Hepatocyte (in vitro differentiated cells): Measurements from ENCODE around the gene RHEX.

ENCODE experiments used
- EZH2 ChIP-seq: fragments of 200-600 bp; sonication (generic); IDR thresholded peaks from 2 replicates; pipeline ENCODE4 v1.6.1; 2016; ENCODE audit warnings: antibody characterized with exemption, mild to moderate bottlenecking, borderline replicate concordance
- EZH2phosphoT487 ChIP-seq: fragments of 200-600 bp; sonication (generic); IDR thresholded peaks from one replicate; pipeline ENCODE4 v1.6.1; 2018; ENCODE audit warnings: antibody characterized with exemption, mild to moderate bottlenecking, low read depth, moderate library complexity; ENCODE audit not compliant: unreplicated experiment, severe bottlenecking
- TF ChIP-seq, protein P1 (sequence below): fragments of 200-600 bp; sonication (generic); IDR thresholded peaks from 2 replicates; pipeline ENCODE4 v1.5.1; 2016; ENCODE audit warnings: antibody characterized with exemption, mild to moderate bottlenecking; ENCODE audit not compliant: poor library complexity

DNA sequence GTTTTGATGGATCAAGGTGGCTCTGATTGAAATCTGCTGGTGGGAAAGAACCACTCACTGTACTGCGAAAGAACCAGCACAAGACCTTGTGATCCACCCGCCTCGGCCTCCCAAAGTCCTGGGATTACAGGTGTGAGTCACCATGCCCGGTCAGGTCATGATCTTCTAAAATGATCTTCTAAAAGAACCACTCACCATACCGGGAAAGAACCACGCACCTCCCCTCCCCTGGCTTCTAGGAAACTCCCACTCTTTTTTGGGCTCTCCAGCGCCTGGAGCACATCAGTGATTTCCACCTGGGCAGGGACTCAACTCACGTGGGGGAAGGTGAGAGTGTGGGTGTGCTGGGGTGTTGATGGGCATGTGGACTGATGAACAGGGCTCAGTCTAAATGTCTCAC is 41.9 kb upstream of the RHEX start:
- TF ChIP-seq, protein P1, sequence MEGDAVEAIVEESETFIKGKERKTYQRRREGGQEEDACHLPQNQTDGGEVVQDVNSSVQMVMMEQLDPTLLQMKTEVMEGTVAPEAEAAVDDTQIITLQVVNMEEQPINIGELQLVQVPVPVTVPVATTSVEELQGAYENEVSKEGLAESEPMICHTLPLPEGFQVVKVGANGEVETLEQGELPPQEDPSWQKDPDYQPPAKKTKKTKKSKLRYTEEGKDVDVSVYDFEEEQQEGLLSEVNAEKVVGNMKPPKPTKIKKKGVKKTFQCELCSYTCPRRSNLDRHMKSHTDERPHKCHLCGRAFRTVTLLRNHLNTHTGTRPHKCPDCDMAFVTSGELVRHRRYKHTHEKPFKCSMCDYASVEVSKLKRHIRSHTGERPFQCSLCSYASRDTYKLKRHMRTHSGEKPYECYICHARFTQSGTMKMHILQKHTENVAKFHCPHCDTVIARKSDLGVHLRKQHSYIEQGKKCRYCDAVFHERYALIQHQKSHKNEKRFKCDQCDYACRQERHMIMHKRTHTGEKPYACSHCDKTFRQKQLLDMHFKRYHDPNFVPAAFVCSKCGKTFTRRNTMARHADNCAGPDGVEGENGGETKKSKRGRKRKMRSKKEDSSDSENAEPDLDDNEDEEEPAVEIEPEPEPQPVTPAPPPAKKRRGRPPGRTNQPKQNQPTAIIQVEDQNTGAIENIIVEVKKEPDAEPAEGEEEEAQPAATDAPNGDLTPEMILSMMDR = no peak
- no peak for TF ChIP-seq EZH2
- no peak for TF ChIP-seq EZH2phosphoT487
